CD14-positive monocyte (primary cell): Measurements from ENCODE around the gene ABCG8. TPM values are rescaled to one million over a fixed set of nuclear protein-coding genes. Genes with fewer than 3 reads are reported as not detected.

Experiments used
- DNase-seq, 3 donors: peaks; one replicate each; pipeline ENCODE4 v3.0.0-alpha.2; 2011 to 2022
- H2AFZ ChIP-seq: 2 replicates; pipeline ENCODE4 v1.6.0; 2012; ENCODE audit warnings: mild to moderate bottlenecking, low read depth, low read length, inconsistent platforms; ENCODE audit not compliant: insufficient read depth, poor library complexity, severe bottlenecking
- H3K27ac ChIP-seq, 2 donors: 1 replicate in 1 of 2; 2 replicates in 1 of 2; pipeline ENCODE4 v1.5.1; 2012 to 2013; ENCODE audit warnings: low read length in 2 of 2, control low read depth in 1 of 2, inconsistent platforms in 1 of 2, low read depth in 1 of 2, mild to moderate bottlenecking in 1 of 2
- H3K27me3 ChIP-seq, 2 donors: one replicate each; pipeline versions ENCODE4 v1.6.0 to v1.6.1; 2011 to 2013; ENCODE audit warnings: low read length in 2 of 2; ENCODE audit not compliant: control insufficient read depth in 2 of 2, insufficient read depth in 2 of 2
- H3K36me3 ChIP-seq, 2 donors: replicated peaks in 1 of 2; 1 replicate in 1 of 2; 2 replicates in 1 of 2; pipeline versions ENCODE4 v1.5.1 to v1.6.1; 2012 to 2013; ENCODE audit warnings: low read length in 2 of 2, control low read depth in 1 of 2, inconsistent platforms in 1 of 2, mild to moderate bottlenecking in 1 of 2; ENCODE audit not compliant: insufficient read depth in 2 of 2, control insufficient read depth in 1 of 2
- H3K4me1 ChIP-seq, 2 donors: 1 replicate in 1 of 2; 2 replicates in 1 of 2; pipeline versions ENCODE4 v1.5.1 to v1.6.1; 2012 to 2013; ENCODE audit warnings: low read length in 2 of 2, control low read depth in 1 of 2, inconsistent platforms in 1 of 2, mild to moderate bottlenecking in 1 of 2, moderate library complexity in 1 of 2; ENCODE audit not compliant: insufficient read depth in 2 of 2, control insufficient read depth in 1 of 2
- H3K4me2 ChIP-seq: replicated peaks from 2 replicates; pipeline ENCODE3; 2012; ENCODE audit warnings: low read length, moderate library complexity, mild to moderate bottlenecking; ENCODE audit not compliant: poor library complexity, severe bottlenecking; ENCODE audit errors: extremely low read depth
- H3K4me3 ChIP-seq, 3 experiments: fragments of 200-600 bp in 1 of 3; sonication (generic) in 1 of 3; replicated peaks in 1 of 3; 1 replicate in 2 of 3; 2 replicates in 1 of 3; pipeline ENCODE4 v1.5.1; 2011 to 2013; ENCODE audit warnings: low read length in 3 of 3, mild to moderate bottlenecking in 3 of 3, control low read depth in 2 of 3, low read depth in 2 of 3, inconsistent platforms in 1 of 3, moderate library complexity in 1 of 3
- H3K79me2 ChIP-seq: 2 replicates; pipeline ENCODE4 v1.6.0; 2012; ENCODE audit warnings: mild to moderate bottlenecking, control low read depth, inconsistent platforms, low read length, moderate library complexity; ENCODE audit not compliant: insufficient read depth
- H3K9ac ChIP-seq: 2 replicates; pipeline ENCODE4 v1.6.0; 2017; ENCODE audit warnings: low read length, mild to moderate bottlenecking; ENCODE audit not compliant: insufficient read depth, poor library complexity, severe bottlenecking
- H3K9me3 ChIP-seq, 2 donors: replicated peaks in 1 of 2; 1 replicate in 1 of 2; 2 replicates in 1 of 2; pipeline versions ENCODE4 v1.5.1 to v1.6.1; 2012 to 2013; ENCODE audit warnings: low read length in 2 of 2, control low read depth in 1 of 2; ENCODE audit not compliant: control insufficient read depth in 1 of 2, insufficient read depth in 1 of 2
- H4K20me1 ChIP-seq: 2 replicates; pipeline ENCODE4 v1.6.0; 2012; ENCODE audit warnings: mild to moderate bottlenecking, low read length, control low read depth, moderate library complexity; ENCODE audit not compliant: insufficient read depth
- H3K27ac Mint-ChIP-seq, 7 donors: one replicate each; pipeline ENCODE4 v1.8.0; 2020; ENCODE audit warnings: mild to moderate bottlenecking in 7 of 7, mixed read lengths in 7 of 7, moderate library complexity in 6 of 7, inconsistent platforms in 2 of 7
- H3K27me3 Mint-ChIP-seq, 3 donors: one replicate each; pipeline ENCODE4 v1.8.0; 2021 to 2022; ENCODE audit warnings: low read depth in 3 of 3, mild to moderate bottlenecking in 3 of 3, mixed read lengths in 3 of 3, moderate library complexity in 3 of 3, inconsistent platforms in 1 of 3
- H3K36me3 Mint-ChIP-seq, 2 donors: one replicate each; pipeline ENCODE4 v1.8.0; 2020; ENCODE audit warnings: mixed read lengths in 2 of 2, inconsistent platforms in 1 of 2, mild to moderate bottlenecking in 1 of 2
- H3K4me1 Mint-ChIP-seq: one replicate; pipeline ENCODE4 v1.8.0; 2020; ENCODE audit warnings: mild to moderate bottlenecking, mixed read lengths
- H3K4me3 Mint-ChIP-seq, 2 donors: one replicate each; pipeline ENCODE4 v1.8.0; 2020; ENCODE audit warnings: mild to moderate bottlenecking in 2 of 2, mixed read lengths in 2 of 2, moderate library complexity in 1 of 2
- H3K9me3 Mint-ChIP-seq, 7 donors: one replicate each; pipeline ENCODE4 v1.8.0; 2020 to 2022; ENCODE audit warnings: mixed read lengths in 7 of 7, mild to moderate bottlenecking in 6 of 7, moderate library complexity in 6 of 7, inconsistent platforms in 2 of 7
- WGBS: methylation state at CpG from one replicate; pipeline ENCODE4 v1.1.5; 2013; ENCODE audit warnings: missing lambda C conversion rate; ENCODE audit not compliant: insufficient coverage; 5-methylcytosine and 5-hydroxymethylcytosine counted together
- intact Hi-C, 2 donors: fragments of 100-400 bp; cut with micrococcal nuclease; formaldehyde crosslinking; loops; one replicate each; pipeline versions ENCODE4 v1.15.0 to v1.15.1; 2023
- polyA plus RNA-seq, 3 donors: library from polyadenylated mRNA; depleted of rRNA in 1 of 3; unstranded in 2 of 3; stranded (reverse) in 1 of 3; fragments of 300-500 nt in 2 of 3; fragments of >200 nt in 1 of 3; fragmentation: Illumina TruSeq in 2 of 3; gene quantifications; 1 replicate in 2 of 3; 2 replicates in 1 of 3; pipeline ENCODE4 v1.2.3, GENCODE V29; 2012 to 2021
- TF ChIP-seq, protein P1 (sequence below): fragments of 200-600 bp; IDR thresholded peaks from one replicate; pipeline ENCODE4 v1.8.0; 2022; ENCODE audit warnings: antibody characterized with exemption, mild to moderate bottlenecking

ABCG8 gene
- polyA plus RNA-seq, 3 donors = not detected

DNA sequence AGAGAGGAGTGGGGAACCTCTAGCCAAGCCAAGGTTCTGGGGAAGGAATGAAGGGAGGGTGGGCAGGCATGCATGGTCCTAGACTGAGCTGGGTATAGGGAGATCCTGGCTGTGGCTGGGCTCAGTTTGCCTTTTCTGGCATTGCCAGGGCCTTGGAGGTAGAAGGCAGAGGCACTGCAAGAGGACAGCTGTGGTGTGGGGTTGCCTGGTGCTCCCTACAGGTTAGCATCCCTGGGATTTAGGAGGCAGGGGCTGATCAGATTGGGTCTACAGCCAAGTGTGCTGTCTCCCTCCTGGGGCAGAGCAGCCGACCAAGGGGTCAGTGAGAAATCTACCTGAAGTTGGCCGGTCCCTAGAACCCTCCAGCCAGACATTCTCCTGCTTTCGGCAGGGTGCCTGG lies 15.9 kb downstream of the ABCG8 start:
- H3K27ac Mint-ChIP-seq = no peak overlapping the region
- Histone ChIP-seq H3K9me3 (no peaks in the 10 kb centered on the region), H3K4me2 (no peak overlapping the region), H3K79me2 (no peaks in the 10 kb centered on the region), H3K4me3 (no peak overlapping the region), H3K27me3 (no peaks in the 10 kb centered on the region), H3K4me1 (no peaks in the 10 kb centered on the region), H2AFZ (no peak overlapping the region), H3K27ac (no peak overlapping the region), H3K36me3 (no peaks in the 10 kb centered on the region), H4K20me1 (no peaks in the 10 kb centered on the region), H3K9ac (no peak overlapping the region)
- no peak for DNase-seq
- 78% methylated on average over 3 of the region's 3 CpGs for WGBS
- peaks cover 0 to 5% (median 0%) of the 10 kb centered on the region in 7 donors for H3K9me3 Mint-ChIP-seq
- TF ChIP-seq, protein P1, sequence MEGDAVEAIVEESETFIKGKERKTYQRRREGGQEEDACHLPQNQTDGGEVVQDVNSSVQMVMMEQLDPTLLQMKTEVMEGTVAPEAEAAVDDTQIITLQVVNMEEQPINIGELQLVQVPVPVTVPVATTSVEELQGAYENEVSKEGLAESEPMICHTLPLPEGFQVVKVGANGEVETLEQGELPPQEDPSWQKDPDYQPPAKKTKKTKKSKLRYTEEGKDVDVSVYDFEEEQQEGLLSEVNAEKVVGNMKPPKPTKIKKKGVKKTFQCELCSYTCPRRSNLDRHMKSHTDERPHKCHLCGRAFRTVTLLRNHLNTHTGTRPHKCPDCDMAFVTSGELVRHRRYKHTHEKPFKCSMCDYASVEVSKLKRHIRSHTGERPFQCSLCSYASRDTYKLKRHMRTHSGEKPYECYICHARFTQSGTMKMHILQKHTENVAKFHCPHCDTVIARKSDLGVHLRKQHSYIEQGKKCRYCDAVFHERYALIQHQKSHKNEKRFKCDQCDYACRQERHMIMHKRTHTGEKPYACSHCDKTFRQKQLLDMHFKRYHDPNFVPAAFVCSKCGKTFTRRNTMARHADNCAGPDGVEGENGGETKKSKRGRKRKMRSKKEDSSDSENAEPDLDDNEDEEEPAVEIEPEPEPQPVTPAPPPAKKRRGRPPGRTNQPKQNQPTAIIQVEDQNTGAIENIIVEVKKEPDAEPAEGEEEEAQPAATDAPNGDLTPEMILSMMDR = no peak
- H3K4me1 Mint-ChIP-seq = no peaks in the 10 kb centered on the region
- H3K27me3 Mint-ChIP-seq = peaks cover 3 to 28% (median 6%) of the 10 kb centered on the region in 3 donors
- H3K4me3 Mint-ChIP-seq = no peak overlapping the region
- H3K36me3 Mint-ChIP-seq = no peaks in the 10 kb centered on the region
- intact Hi-C loops = no loop called here

DNA sequence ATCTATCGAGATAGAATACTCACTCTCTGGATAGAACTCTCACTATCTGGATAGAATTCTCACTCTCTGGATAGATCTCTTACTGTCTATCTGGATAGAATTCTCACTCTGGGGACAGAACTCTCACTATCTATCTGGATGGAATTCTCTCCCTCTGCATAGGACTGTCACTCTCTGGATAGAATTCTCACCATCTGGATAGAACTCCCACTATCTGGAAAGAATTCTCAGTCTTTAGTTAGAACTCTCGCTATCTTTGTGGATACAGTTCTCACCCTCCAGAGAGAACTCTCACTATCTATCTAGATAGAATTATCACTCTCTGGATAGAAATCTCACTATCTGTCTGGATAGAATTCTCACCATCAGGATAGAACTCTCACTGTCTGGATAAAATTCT lies 16.5 kb downstream of the ABCG8 start:
- no peaks in the 10 kb centered on the region for H3K27me3 ChIP-seq
- no peak for DNase-seq
- no peaks in the 10 kb centered on the region for H3K9me3 ChIP-seq
- H3K27me3 Mint-ChIP-seq = peaks cover 3 to 28% (median 6%) of the 10 kb centered on the region in 3 donors
- 67% methylated on average over 1 of the region's 2 CpGs for WGBS
- H3K9me3 Mint-ChIP-seq = peaks cover 0 to 5% (median 0%) of the 10 kb centered on the region in 7 donors
- TF ChIP-seq, protein P1 = no peak
- no peak overlapping the region for H3K27ac ChIP-seq
- no peaks in the 10 kb centered on the region for H3K36me3 Mint-ChIP-seq
- no peak overlapping the region for H3K4me2 ChIP-seq
- H4K20me1 ChIP-seq = no peaks in the 10 kb centered on the region
- H3K27ac Mint-ChIP-seq = no peak overlapping the region
- no peaks in the 10 kb centered on the region for H3K36me3 ChIP-seq
- no peaks in the 10 kb centered on the region for H3K79me2 ChIP-seq
- no peak overlapping the region for H3K9ac ChIP-seq
- no peaks in the 10 kb centered on the region for H3K4me1 Mint-ChIP-seq
- H3K4me3 ChIP-seq = no peak overlapping the region
- no peak overlapping the region for H2AFZ ChIP-seq
- H3K4me3 Mint-ChIP-seq = no peak overlapping the region
- intact Hi-C loops = no loop called here
- H3K4me1 ChIP-seq = no peaks in the 10 kb centered on the region
